ENCODE measurements around the gene PURB. TPM values are rescaled to one million over a fixed set of nuclear protein-coding genes. Genes with fewer than 3 reads are reported as not detected.

PURB gene
- total and polyA plus RNA-seq, 10 of the 15 experiments (the other 5 are each of a cell fraction or from before 2014, with no cell fraction given) = 0.77 to 18.6 (median 8.9) TPM

DNA sequence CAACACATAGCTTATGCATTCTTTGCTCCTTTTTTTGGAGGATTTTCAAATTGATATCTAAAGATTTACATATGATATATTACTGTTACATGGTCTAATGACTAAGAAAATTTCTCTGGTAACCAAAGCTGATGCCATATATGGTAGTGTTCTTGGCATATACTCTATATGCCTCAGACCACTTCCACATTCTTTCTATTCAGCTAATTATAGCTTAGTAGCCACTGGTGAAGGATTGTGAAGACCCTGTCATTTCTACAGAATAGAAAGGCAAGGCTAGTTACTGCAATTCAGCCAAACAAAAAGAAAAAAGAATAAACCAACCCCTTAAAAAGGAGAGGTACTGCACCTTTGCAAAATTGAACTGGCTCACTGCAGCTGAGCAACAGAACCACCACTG, 3.7 kb downstream of the PURB start (continued):
- no peak for TF ChIP-seq SMAD1 (IDR thresholded peaks at IDR 0.05; ENCODE audit: low read depth, partially characterized antibody)
- TF ChIP-seq POLR2A (IDR thresholded peaks at IDR 0.05; ENCODE audit: low read depth, low read length) = no peak
- 0 out of 2 replicates have a peak, but pooled peaks have one; percentile 22 for TF ChIP-seq NFIC (IDR thresholded peaks at IDR 0.05; ENCODE audit: low read depth, low read length)
- peak; percentile 49; the same call in 1 of the 2 replicates for TF ChIP-seq RUNX3 (IDR thresholded peaks at IDR 0.05; ENCODE audit: low read length)
- peak; percentile 18 for TF ChIP-seq MEF2B (IDR thresholded peaks at IDR 0.05; ENCODE audit: partially characterized antibody, poor library complexity, severe bottlenecking)
- TF ChIP-seq EZH2 (IDR thresholded peaks at IDR 0.05; ENCODE audit: borderline replicate concordance, control insufficient read depth, low read depth, low read length) = no peak
- TF ChIP-seq BCL11A (IDR thresholded peaks at IDR 0.05; ENCODE audit: low read depth, low read length) = no peak
- TF ChIP-seq CBFB (IDR thresholded peaks at IDR 0.05; ENCODE audit: low read depth) = no peak
- TF ChIP-seq HDAC6 (IDR thresholded peaks at IDR 0.05; ENCODE audit: unreplicated experiment) = no peak
- no peak for TF ChIP-seq NR2C2 (IDR thresholded peaks at IDR 0.05; ENCODE audit: borderline replicate concordance, control insufficient read depth, insufficient read length, low read depth)
- TF ChIP-seq BRCA1 (IDR thresholded peaks at IDR 0.05; ENCODE audit: low read depth, low read length) = no peak
- no peak for TF ChIP-seq STAT3 (IDR thresholded peaks at IDR 0.05; ENCODE audit: low read depth, low read length)
- TF ChIP-seq ZBED1 (IDR thresholded peaks at IDR 0.05; ENCODE audit: borderline replicate concordance) = no peak
- no peak for TF ChIP-seq POU2F2 (IDR thresholded peaks at IDR 0.05; ENCODE audit: borderline replicate concordance, low read depth, low read length)
- no peak for TF ChIP-seq MAX (IDR thresholded peaks at IDR 0.05; ENCODE audit: low read depth, low read length)
- TF ChIP-seq, protein P1, sequence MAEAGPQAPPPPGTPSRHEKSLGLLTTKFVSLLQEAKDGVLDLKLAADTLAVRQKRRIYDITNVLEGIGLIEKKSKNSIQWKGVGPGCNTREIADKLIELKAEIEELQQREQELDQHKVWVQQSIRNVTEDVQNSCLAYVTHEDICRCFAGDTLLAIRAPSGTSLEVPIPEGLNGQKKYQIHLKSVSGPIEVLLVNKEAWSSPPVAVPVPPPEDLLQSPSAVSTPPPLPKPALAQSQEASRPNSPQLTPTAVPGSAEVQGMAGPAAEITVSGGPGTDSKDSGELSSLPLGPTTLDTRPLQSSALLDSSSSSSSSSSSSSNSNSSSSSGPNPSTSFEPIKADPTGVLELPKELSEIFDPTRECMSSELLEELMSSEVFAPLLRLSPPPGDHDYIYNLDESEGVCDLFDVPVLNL (IDR thresholded peaks at IDR 0.05; ENCODE audit: low read depth, low read length) = no peak
- TF ChIP-seq, protein P2, sequence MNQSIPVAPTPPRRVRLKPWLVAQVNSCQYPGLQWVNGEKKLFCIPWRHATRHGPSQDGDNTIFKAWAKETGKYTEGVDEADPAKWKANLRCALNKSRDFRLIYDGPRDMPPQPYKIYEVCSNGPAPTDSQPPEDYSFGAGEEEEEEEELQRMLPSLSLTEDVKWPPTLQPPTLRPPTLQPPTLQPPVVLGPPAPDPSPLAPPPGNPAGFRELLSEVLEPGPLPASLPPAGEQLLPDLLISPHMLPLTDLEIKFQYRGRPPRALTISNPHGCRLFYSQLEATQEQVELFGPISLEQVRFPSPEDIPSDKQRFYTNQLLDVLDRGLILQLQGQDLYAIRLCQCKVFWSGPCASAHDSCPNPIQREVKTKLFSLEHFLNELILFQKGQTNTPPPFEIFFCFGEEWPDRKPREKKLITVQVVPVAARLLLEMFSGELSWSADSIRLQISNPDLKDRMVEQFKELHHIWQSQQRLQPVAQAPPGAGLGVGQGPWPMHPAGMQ (IDR thresholded peaks at IDR 0.05; ENCODE audit: borderline replicate concordance) = no peak
- TF ChIP-seq MEF2A (IDR thresholded peaks at IDR 0.05; ENCODE audit: insufficient read depth, low read depth, low read length) = peak; percentile 64
- no peak for TF ChIP-seq ZZZ3 (IDR thresholded peaks at IDR 0.05; ENCODE audit: control insufficient read depth, insufficient read length, low read depth)
- no peak for TF ChIP-seq RAD51 (IDR thresholded peaks at IDR 0.05)
- 0 out of 2 replicates have a peak, but pooled peaks have one; percentile 41 for TF ChIP-seq ELK1 (IDR thresholded peaks at IDR 0.05; ENCODE audit: low read depth, low read length)
- no peak for TF ChIP-seq HDGF (IDR thresholded peaks at IDR 0.05)
- TF ChIP-seq ASH2L (IDR thresholded peaks at IDR 0.05; ENCODE audit: borderline replicate concordance, low read depth) = no peak
- TF ChIP-seq ETV6 (conservative IDR thresholded peaks at IDR 0.05 in 1 of 2, IDR thresholded peaks at IDR 0.05 in 1 of 2; ENCODE audit: borderline replicate concordance in 1 of 2, low read depth in 1 of 2) = no peak
- 0 out of 2 replicates have a peak, but pooled peaks have one; percentile 45 for TF ChIP-seq FOXM1 (IDR thresholded peaks at IDR 0.05; ENCODE audit: low read depth, low read length)
- TF ChIP-seq NR2C1 (IDR thresholded peaks at IDR 0.05) = no peak
- no peak for TF ChIP-seq RBBP5 (conservative IDR thresholded peaks at IDR 0.05)
- no peak for TF ChIP-seq ZBTB33 (IDR thresholded peaks at IDR 0.05)
